PC-9 (cell line): Measurements from ENCODE around the gene KIR3DL3. TPM values are rescaled to one million over a fixed set of nuclear protein-coding genes. Genes with fewer than 3 reads are reported as not detected.

Source experiments
- BruUV-seq: library from RNA; stranded (reverse); fragments of 400-500 nt; replicated peaks from 2 replicates; lab custom pipeline; 2021; lab: Mats Ljungman, UMichigan
- CTCF ChIA-PET: fragments of 300-600 bp; sonication (Branson Sonifier 250); formaldehyde crosslinking; loops from one replicate; lab custom pipeline; 2022; ENCODE audit warnings: antibody characterized with exemption; lab: Charles Lee
- POLR2A ChIA-PET: fragments of 300-600 bp; sonication (Branson Sonifier 250); formaldehyde crosslinking; loops from one replicate; lab custom pipeline; 2022; ENCODE audit warnings: antibody characterized with exemption; ENCODE audit not compliant: unreplicated experiment; lab: Charles Lee
- DNase-seq, 2 experiments: peaks; one replicate each; pipeline versions ENCODE4 v3.0.0 to v3.0.0-alpha.2; 2015 to 2022; ENCODE audit warnings: mixed read lengths in 1 of 2
- H2AFZ ChIP-seq: fragments of 200-600 bp; sonication (generic); 2 replicates; pipeline ENCODE4 v1.8.1; 2017; ENCODE audit warnings: antibody characterized with exemption
- H3F3A ChIP-seq: fragments of 200-600 bp; sonication (generic); 2 replicates; pipeline ENCODE4 v1.8.1; 2017; ENCODE audit warnings: antibody characterized with exemption, mild to moderate bottlenecking, low read depth; ENCODE audit not compliant: insufficient read depth
- H3K27ac ChIP-seq: fragments of 200-600 bp; sonication (generic); 2 replicates; pipeline ENCODE4 v1.6.1; 2016; ENCODE audit warnings: mixed run types
- H3K27me3 ChIP-seq: fragments of 200-600 bp; sonication (generic); 2 replicates; pipeline ENCODE4 v1.6.1; 2016; ENCODE audit warnings: low read depth, mixed run types; ENCODE audit not compliant: insufficient read depth
- H3K36me3 ChIP-seq: fragments of 200-600 bp; sonication (generic); 2 replicates; pipeline ENCODE4 v1.6.1; 2016; ENCODE audit warnings: low read depth, mixed run types
- H3K4me1 ChIP-seq: fragments of 200-600 bp; sonication (generic); replicated peaks from 2 replicates; pipeline ENCODE4 v1.6.1; 2016; ENCODE audit warnings: mixed run types; ENCODE audit not compliant: insufficient read depth
- H3K4me2 ChIP-seq: fragments of 200-600 bp; sonication (generic); 2 replicates; pipeline ENCODE4 v1.6.1; 2017; ENCODE audit warnings: mixed run types
- H3K4me3 ChIP-seq: fragments of 200-600 bp; sonication (generic); 2 replicates; pipeline ENCODE4 v1.6.1; 2016; ENCODE audit warnings: mixed run types
- H3K79me2 ChIP-seq: fragments of 200-600 bp; sonication (generic); 2 replicates; pipeline ENCODE4 v1.6.1; 2017; ENCODE audit warnings: low read depth, mixed run types
- H3K9me2 ChIP-seq: fragments of 200-600 bp; sonication (generic); 2 replicates; pipeline ENCODE4 v1.8.1; 2017; ENCODE audit warnings: mild to moderate bottlenecking; ENCODE audit not compliant: insufficient read depth
- H3K9me3 ChIP-seq: fragments of 200-600 bp; sonication (generic); 2 replicates; pipeline ENCODE4 v1.8.1; 2016; ENCODE audit warnings: low read depth; ENCODE audit not compliant: insufficient read depth
- H4K20me1 ChIP-seq: fragments of 200-600 bp; sonication (generic); 2 replicates; pipeline ENCODE4 v1.8.1; 2017; ENCODE audit not compliant: insufficient read depth
- EZH2 ChIP-seq: fragments of 200-600 bp; sonication (generic); IDR thresholded peaks from 2 replicates; pipeline ENCODE4 v1.8.0; 2017; ENCODE audit warnings: antibody characterized with exemption, low read depth
- intact Hi-C: fragments of 100-400 bp; cut with micrococcal nuclease; formaldehyde crosslinking; loops from one replicate; pipeline ENCODE4 v1.10.0; 2022; ENCODE audit not compliant: unreplicated experiment
- total RNA-seq: library from RNA; stranded (reverse); gene quantifications from 2 replicates; pipeline ENCODE4 v1.2.3, GENCODE V29; 2021
- TF ChIP-seq, protein P1 (sequence below): fragments of 200-600 bp; sonication (generic); conservative IDR thresholded peaks from 2 replicates; pipeline ENCODE4 v1.6.1; 2017; ENCODE audit warnings: mixed run types, antibody characterized with exemption, mild to moderate bottlenecking, moderate library complexity

KIR3DL3 gene
- total RNA-seq, 1 experiment from 2014 or later = not detected

DNA sequence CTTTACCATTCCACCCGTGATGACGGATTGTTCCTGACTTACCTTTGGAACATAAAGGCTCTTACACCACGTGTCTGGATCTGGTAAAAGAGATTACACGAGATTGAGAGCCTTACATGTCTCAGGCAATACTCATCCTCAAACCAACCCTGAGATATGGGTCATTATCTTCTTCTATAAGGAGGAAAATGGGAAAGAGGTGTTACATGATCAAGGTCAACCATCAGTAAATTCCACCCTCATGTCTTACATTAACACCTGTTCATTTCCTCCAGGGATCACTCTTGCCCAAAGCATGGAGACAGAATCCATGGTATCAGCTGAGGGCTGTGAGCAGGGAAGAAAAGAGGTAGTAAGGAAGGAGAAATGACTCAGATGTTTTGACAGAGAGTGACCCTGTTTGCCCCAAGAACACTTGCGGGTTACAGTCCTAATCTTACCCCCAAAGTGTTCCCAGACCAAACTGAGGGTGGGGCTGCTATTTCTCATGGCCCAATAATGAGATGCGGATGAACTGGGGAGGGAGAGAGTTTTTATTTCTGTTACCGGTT lies 41.9 kb upstream of the KIR3DL3 start:
- ChIA-PET POLR2A (no interaction called here), CTCF (no interaction called here)
- intact Hi-C loops = no loop called here
- Histone ChIP-seq H3K27ac (no peak overlapping the region), H3K27me3 (peaks cover 48% of the 10 kb centered on the region), H2AFZ (no peak overlapping the region), H3K9me2 (no peaks in the 10 kb centered on the region), H3F3A (no peaks in the 10 kb centered on the region), H3K36me3 (no peaks in the 10 kb centered on the region), H3K4me1 (no peaks in the 10 kb centered on the region), H3K79me2 (no peaks in the 10 kb centered on the region), H3K9me3 (no peaks in the 10 kb centered on the region), H3K4me2 (no peak overlapping the region), H3K4me3 (no peak overlapping the region), H4K20me1 (no peaks in the 10 kb centered on the region)
- TF ChIP-seq, protein P1, sequence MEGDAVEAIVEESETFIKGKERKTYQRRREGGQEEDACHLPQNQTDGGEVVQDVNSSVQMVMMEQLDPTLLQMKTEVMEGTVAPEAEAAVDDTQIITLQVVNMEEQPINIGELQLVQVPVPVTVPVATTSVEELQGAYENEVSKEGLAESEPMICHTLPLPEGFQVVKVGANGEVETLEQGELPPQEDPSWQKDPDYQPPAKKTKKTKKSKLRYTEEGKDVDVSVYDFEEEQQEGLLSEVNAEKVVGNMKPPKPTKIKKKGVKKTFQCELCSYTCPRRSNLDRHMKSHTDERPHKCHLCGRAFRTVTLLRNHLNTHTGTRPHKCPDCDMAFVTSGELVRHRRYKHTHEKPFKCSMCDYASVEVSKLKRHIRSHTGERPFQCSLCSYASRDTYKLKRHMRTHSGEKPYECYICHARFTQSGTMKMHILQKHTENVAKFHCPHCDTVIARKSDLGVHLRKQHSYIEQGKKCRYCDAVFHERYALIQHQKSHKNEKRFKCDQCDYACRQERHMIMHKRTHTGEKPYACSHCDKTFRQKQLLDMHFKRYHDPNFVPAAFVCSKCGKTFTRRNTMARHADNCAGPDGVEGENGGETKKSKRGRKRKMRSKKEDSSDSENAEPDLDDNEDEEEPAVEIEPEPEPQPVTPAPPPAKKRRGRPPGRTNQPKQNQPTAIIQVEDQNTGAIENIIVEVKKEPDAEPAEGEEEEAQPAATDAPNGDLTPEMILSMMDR = no peak
- no peak for TF ChIP-seq EZH2
- no TSS peak for BruUV-seq
- DNase-seq = peak in 1 of 2 experiments; percentile 8

DNA sequence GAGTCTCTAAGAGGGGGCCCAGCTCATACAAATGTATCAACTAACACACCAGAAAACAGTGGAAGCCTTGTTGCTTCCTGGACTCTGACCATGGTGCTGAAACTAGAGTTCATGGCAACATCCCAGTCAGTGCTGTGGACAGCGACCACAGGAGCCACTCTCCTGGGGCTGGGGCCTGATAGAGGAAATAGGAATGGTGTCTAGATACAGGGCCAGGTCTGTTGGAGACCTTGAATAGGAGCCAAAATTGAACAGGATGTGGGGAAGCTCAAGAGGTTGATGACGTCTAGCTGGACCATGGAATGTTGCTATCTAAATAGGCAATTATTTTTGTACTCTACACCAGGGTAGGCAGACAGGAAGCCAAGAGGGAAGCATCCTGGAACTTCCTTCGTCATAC lies 39.7 kb upstream of the KIR3DL3 start:
- no TSS peak for BruUV-seq
- no peaks in the 10 kb centered on the region for H4K20me1 ChIP-seq

DNA sequence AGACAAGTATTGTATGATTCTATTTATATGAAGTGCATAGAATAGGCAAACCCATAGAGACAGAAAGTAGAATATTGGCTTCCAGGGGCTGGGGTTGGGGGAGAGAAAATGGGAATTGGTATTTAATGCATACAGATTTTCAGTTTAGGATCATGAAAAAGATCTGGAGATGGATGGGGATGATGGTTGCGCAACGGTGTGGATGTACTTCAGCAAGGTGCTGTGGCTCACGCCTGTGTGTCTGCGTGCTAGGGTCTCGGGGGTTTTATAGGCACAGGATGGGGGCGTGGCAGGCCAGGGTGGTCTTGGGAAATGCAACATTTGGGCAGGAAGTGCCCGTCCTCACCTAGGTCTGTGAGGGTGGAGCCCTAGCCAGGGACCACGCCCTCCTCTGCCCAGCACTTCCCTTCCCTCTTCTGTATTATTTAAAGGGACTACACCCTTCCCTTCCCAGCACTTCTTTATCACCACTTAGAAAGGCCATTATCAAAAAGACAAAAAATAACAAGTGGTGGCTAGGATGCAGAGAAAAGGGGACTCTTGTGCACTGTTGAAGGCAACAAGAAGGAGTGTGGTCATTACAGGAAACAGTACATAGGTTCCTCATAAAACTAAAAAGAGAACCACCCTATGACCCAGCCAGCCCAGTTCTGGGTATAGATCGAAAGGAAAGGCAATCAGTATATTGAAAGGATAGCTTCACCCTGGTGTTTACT lies 32.5 kb upstream of the KIR3DL3 start:
- Histone ChIP-seq H2AFZ (no peak overlapping the region), H3K27me3 (peaks cover 80% of the 10 kb centered on the region), H3F3A (no peaks in the 10 kb centered on the region), H4K20me1 (no peaks in the 10 kb centered on the region), H3K27ac (no peak overlapping the region), H3K9me3 (no peaks in the 10 kb centered on the region), H3K9me2 (no peaks in the 10 kb centered on the region; the same call in 1 of the 2 replicates), H3K4me1 (no peaks in the 10 kb centered on the region), H3K4me3 (no peak overlapping the region), H3K4me2 (no peak overlapping the region), H3K36me3 (no peaks in the 10 kb centered on the region), H3K79me2 (no peaks in the 10 kb centered on the region)
- CTCF ChIA-PET = no interaction called here
- DNase-seq = peak in 1 of 2 experiments; percentile 30
- no TSS peak for BruUV-seq
- intact Hi-C loops = no loop called here
- TF ChIP-seq EZH2 = no peak
- TF ChIP-seq, protein P1 = no peak
- POLR2A ChIA-PET = no interaction called here

More for the DNA sequence above, 39.7 kb upstream of the KIR3DL3 start:
- H3K27ac ChIP-seq = no peak overlapping the region
- POLR2A ChIA-PET = no interaction called here
- TF ChIP-seq EZH2 = no peak
- TF ChIP-seq, protein P1 = no peak
- peaks cover 51% of the 10 kb centered on the region for H3K27me3 ChIP-seq
- CTCF ChIA-PET = no interaction called here
- H3K4me3 ChIP-seq = no peak overlapping the region
- no peaks in the 10 kb centered on the region for H3F3A ChIP-seq
- no peak overlapping the region for H3K4me2 ChIP-seq
- no peaks in the 10 kb centered on the region for H3K9me3 ChIP-seq
- no peaks in the 10 kb centered on the region for H3K79me2 ChIP-seq
- H3K4me1 ChIP-seq = no peaks in the 10 kb centered on the region
- no peaks in the 10 kb centered on the region for H3K36me3 ChIP-seq
- DNase-seq = peak; percentile 6 to 34
- no peaks in the 10 kb centered on the region for H3K9me2 ChIP-seq
- intact Hi-C loops = no loop called here
- no peak overlapping the region for H2AFZ ChIP-seq
